ENCODE measurements around the gene MYO1G.

- TF ChIP-seq CTCF (conservative IDR thresholded peaks at IDR 0.05; ENCODE audit: low read depth, low read length) (no peak), EZH2 (IDR thresholded peaks at IDR 0.05; ENCODE audit: borderline replicate concordance, low read depth, low read length, poor library complexity, severe bottlenecking) (no peak)
Observed at GRCh38 chr7:44978511-44979366, at the start of gene MYO1G.
